IMR-90 (cell line): Measurements from ENCODE around the gene NPM1. TPM values are rescaled to one million over a fixed set of nuclear protein-coding genes. Genes with fewer than 3 reads are reported as not detected.

Source experiments
- ATAC-seq: fragments of 200-7000 bp; cut with Tn5 transposase; 2 replicates; pipeline ENCODE4 v1.9.1; 2020; ENCODE audit warnings: low read depth, mild to moderate bottlenecking, moderate library complexity
- BruUV-seq: library from RNA; stranded (reverse); fragments of 400-500 nt; replicated peaks from 2 replicates; lab custom pipeline; 2021; lab: Mats Ljungman, UMichigan
- CTCF ChIA-PET: fragments of 300-600 bp; formaldehyde crosslinking; extraction: SDS; loops from one replicate; lab custom pipeline; 2021; ENCODE audit warnings: antibody characterized with exemption; lab: Yijun Ruan, JAX
- POLR2A ChIA-PET: fragments of 300-600 bp; sonication (Branson Sonifier 250); formaldehyde crosslinking; loops from one replicate; lab custom pipeline; 2022; ENCODE audit warnings: antibody characterized with exemption; ENCODE audit not compliant: unreplicated experiment; lab: Charles Lee
- DNase-seq: peaks from one replicate; pipeline ENCODE4 v3.0.0; 2013
- H2AFZ ChIP-seq: replicated peaks from 2 replicates; pipeline ENCODE3; 2013; ENCODE audit warnings: low read length, mild to moderate bottlenecking; ENCODE audit not compliant: poor library complexity
- H2AK5ac ChIP-seq: 2 replicates; pipeline ENCODE4 v1.6.1; 2013; ENCODE audit warnings: low read depth, low read length, inconsistent platforms
- H2AK9ac ChIP-seq: replicated peaks from 2 replicates; pipeline ENCODE3; 2013; ENCODE audit warnings: mild to moderate bottlenecking, low read depth, low read length, moderate library complexity; ENCODE audit not compliant: poor library complexity
- H2BK120ac ChIP-seq: 2 replicates; pipeline ENCODE4 v1.6.1; 2013; ENCODE audit warnings: low read depth, low read length, inconsistent platforms
- H2BK15ac ChIP-seq: 3 replicates; pipeline ENCODE4 v1.6.1; 2013; ENCODE audit warnings: low read depth, low read length, inconsistent platforms
- H2BK20ac ChIP-seq: 2 replicates; pipeline ENCODE4 v1.6.1; 2013; ENCODE audit warnings: low read depth, mild to moderate bottlenecking, inconsistent platforms, low read length, moderate library complexity
- H2BK5ac ChIP-seq: 2 replicates; pipeline ENCODE4 v1.6.1; 2013; ENCODE audit warnings: mild to moderate bottlenecking, low read depth, low read length, inconsistent platforms; ENCODE audit not compliant: poor library complexity, severe bottlenecking
- H3K14ac ChIP-seq: replicated peaks from 2 replicates; pipeline ENCODE4 v1.6.1; 2013; ENCODE audit warnings: low read depth, low read length, inconsistent platforms
- H3K18ac ChIP-seq: 2 replicates; pipeline ENCODE4 v1.6.1; 2013; ENCODE audit warnings: low read depth, low read length, control low read depth
- H3K23ac ChIP-seq: 2 replicates; pipeline ENCODE4 v1.6.1; 2013; ENCODE audit warnings: low read depth, low read length, inconsistent platforms
- H3K27ac ChIP-seq: 2 replicates; pipeline ENCODE4 v1.5.1; 2013; ENCODE audit warnings: mild to moderate bottlenecking, control low read depth, low read length; ENCODE audit not compliant: insufficient read depth
- H3K27me3 ChIP-seq: 2 replicates; pipeline ENCODE4 v1.6.1; 2013; ENCODE audit warnings: low read length; ENCODE audit not compliant: control insufficient read depth, insufficient read depth
- H3K36me3 ChIP-seq: 2 replicates; pipeline ENCODE4 v1.6.1; 2013; ENCODE audit warnings: low read length, mixed read lengths; ENCODE audit not compliant: control insufficient read depth, insufficient read depth
- H3K4ac ChIP-seq: 2 replicates; pipeline ENCODE4 v1.6.1; 2013; ENCODE audit warnings: low read depth, low read length, inconsistent platforms
- H3K4me1 ChIP-seq: 2 replicates; pipeline ENCODE4 v1.6.1; 2013; ENCODE audit warnings: low read length, mixed read lengths; ENCODE audit not compliant: control insufficient read depth, insufficient read depth
- H3K4me2 ChIP-seq: 2 replicates; pipeline ENCODE4 v1.6.1; 2013; ENCODE audit warnings: low read depth, mild to moderate bottlenecking, control low read depth, low read length, moderate library complexity
- H3K4me3 ChIP-seq: 2 replicates; pipeline ENCODE4 v1.5.1; 2013; ENCODE audit warnings: low read depth, mild to moderate bottlenecking, control low read depth, low read length, moderate library complexity; ENCODE audit not compliant: insufficient read depth
- H3K56ac ChIP-seq: 2 replicates; pipeline ENCODE4 v1.6.1; 2013; ENCODE audit warnings: low read length, inconsistent platforms; ENCODE audit not compliant: insufficient read depth; ENCODE audit errors: extremely low read depth
- H3K79me1 ChIP-seq, 2 experiments: 2 replicates each; pipeline ENCODE4 v1.6.1; 2013; ENCODE audit warnings: low read length in 2 of 2, inconsistent platforms in 1 of 2, low read depth in 1 of 2
- H3K9ac ChIP-seq: 2 replicates; pipeline ENCODE4 v1.6.1; 2013; ENCODE audit warnings: low read depth, low read length, control low read depth
- H3K9me1 ChIP-seq: 2 replicates; pipeline ENCODE4 v1.6.1; 2013; ENCODE audit warnings: low read length, inconsistent platforms; ENCODE audit not compliant: insufficient read depth
- H3K9me3 ChIP-seq: 2 replicates; pipeline ENCODE4 v1.6.1; 2013; ENCODE audit warnings: low read length; ENCODE audit not compliant: control insufficient read depth, insufficient read depth
- H4K20me1 ChIP-seq: 2 replicates; pipeline ENCODE4 v1.6.1; 2013; ENCODE audit warnings: low read length, inconsistent platforms; ENCODE audit not compliant: insufficient read depth
- H4K5ac ChIP-seq: 2 replicates; pipeline ENCODE4 v1.6.1; 2013; ENCODE audit warnings: mild to moderate bottlenecking, low read depth, low read length, control low read depth
- H4K8ac ChIP-seq, 2 experiments: 2 replicates each; pipeline ENCODE4 v1.6.1; 2013; ENCODE audit warnings: low read depth in 2 of 2, low read length in 2 of 2, control low read depth in 1 of 2, inconsistent platforms in 1 of 2
- H4K91ac ChIP-seq: 2 replicates; pipeline ENCODE4 v1.6.1; 2013; ENCODE audit warnings: low read depth, low read length, inconsistent platforms; ENCODE audit not compliant: insufficient read depth
- ELK1 ChIP-seq: fragments of 150-350 bp; IDR thresholded peaks from 2 replicates; pipeline ENCODE4 v1.6.1; 2016; ENCODE audit warnings: low read depth, mild to moderate bottlenecking, low read length, moderate library complexity, borderline replicate concordance
- WGBS, 2 experiments: methylation state at CpG; one replicate each; pipeline versions ENCODE4 v1.1.5 to v1.1.7; 2013; ENCODE audit warnings: missing lambda C conversion rate in 2 of 2; ENCODE audit not compliant: insufficient read length in 1 of 2; ENCODE audit errors: extremely low coverage in 2 of 2; 5-methylcytosine and 5-hydroxymethylcytosine counted together
- dilution Hi-C: fragments of 300-500 bp; cut with HindIII; formaldehyde crosslinking; loops from one replicate; pipeline ENCODE4 v1.14.3; 2018; ENCODE audit warnings: low sequenced_read_pairs; ENCODE audit not compliant: unreplicated experiment
- in situ Hi-C: fragments of 300-500 bp; cut with MboI; formaldehyde crosslinking; loops from 3 replicates; pipeline ENCODE4 v1.14.3; 2019; ENCODE audit warnings: low sequenced_read_pairs, inconsistent platforms, mixed read lengths
- intact Hi-C: fragments of 100-400 bp; cut with micrococcal nuclease; formaldehyde crosslinking; loops from 2 replicates; pipeline ENCODE4 v1.10.0; 2022
- polyA plus RNA-seq, 3 experiments: library from polyadenylated mRNA; depleted of rRNA; stranded (reverse); fragments of >200 nt; gene quantifications; 2 replicates each; pipeline ENCODE4 v1.2.3, GENCODE V29; 2012; ENCODE audit warnings: low replicate concordance in 1 of 3
- total RNA-seq: library from RNA; depleted of rRNA; stranded (reverse); fragments of >200 nt; gene quantifications from 2 replicates; pipeline ENCODE4 v1.2.3, GENCODE V29; 2012

NPM1 gene
- total and polyA plus RNA-seq, 2 of the 4 experiments (the other 2 are of a cell fraction), result 856 to 929 TPM

DNA sequence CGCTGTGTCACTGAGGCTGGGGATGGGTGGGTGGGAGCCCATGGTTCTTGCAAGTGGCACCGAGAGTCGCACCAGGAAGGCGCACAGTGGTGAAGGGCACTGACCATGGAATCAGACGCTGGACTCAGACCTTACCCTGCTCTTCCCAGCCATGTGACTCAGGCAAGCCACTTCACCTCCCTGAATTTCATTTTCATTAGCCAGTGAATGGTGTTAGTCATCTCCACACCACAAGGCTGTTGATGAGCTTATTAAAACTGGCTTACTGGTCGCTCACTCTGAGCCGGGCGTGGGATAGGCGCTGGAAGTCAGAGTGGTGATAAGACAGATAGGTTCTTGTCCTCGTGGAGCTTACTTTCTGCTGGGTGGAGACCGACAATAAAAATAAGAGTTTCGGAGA lies 56.9 kb downstream of the NPM1 start:
- Histone ChIP-seq H2BK5ac (no peak overlapping the region), H3K4me3 (no peak overlapping the region), H3K4me2 (no peak overlapping the region), H3K56ac (no peak overlapping the region), H3K27ac (no peak overlapping the region), H4K5ac (no peak overlapping the region), H3K27me3 (no peaks in the 10 kb centered on the region), H3K9me1 (no peaks in the 10 kb centered on the region), H3K79me1 (no peaks in the 10 kb centered on the region), H3K4me1 (peaks cover 5% of the 10 kb centered on the region; the same call in 1 of the 2 replicates), H3K18ac (no peak overlapping the region), H3K9me3 (no peaks in the 10 kb centered on the region), H2BK15ac (no peak overlapping the region), H3K23ac (no peak overlapping the region), H2BK120ac (no peak overlapping the region), H3K4ac (no peak overlapping the region), H4K8ac (no peak overlapping the region), H2AK5ac (no peak overlapping the region), H2BK20ac (no peak overlapping the region), H4K91ac (no peak overlapping the region), H4K20me1 (no peaks in the 10 kb centered on the region), H3K36me3 (no peaks in the 10 kb centered on the region), H3K14ac (no peak overlapping the region), H2AFZ (no peak overlapping the region), H3K9ac (no peak overlapping the region), H2AK9ac (no peak overlapping the region)
- intact Hi-C loops (no loop called here), dilution Hi-C loops (no loop called here), in situ Hi-C loops (loop anchor here (25.0 kb wide), 1 partner anchor 418 kb away; no protein-coding TSS in a partner anchor)
- DNase-seq, result no peak
- TF ChIP-seq ELK1, result no peak
- CTCF ChIA-PET, result no interaction called here
- POLR2A ChIA-PET, result no interaction called here
- no TSS peak for BruUV-seq
- ATAC-seq, result no peak
- 100% methylated on average over 2 of the region's 12 CpGs; no CpG with 5 or more reads in 1 of the 2 experiments for WGBS, 2 experiments
